SK-N-SH treated with all-trans-retinoic acid at 6 μM for 48 hours (cell line): ENCODE results near the gene NGEF.

Experiments used
- ATAC-seq: fragments of 200-7000 bp; cut with Tn5 transposase; 3 replicates; pipeline ENCODE4 v1.9.1; 2020; ENCODE audit warnings: mild to moderate bottlenecking, moderate library complexity
- ARNTL ChIP-seq: fragments of 450-650 bp; formaldehyde crosslinking; IDR thresholded peaks from 2 replicates; pipeline ENCODE4 v1.5.0; 2020; ENCODE audit warnings: low read depth, mild to moderate bottlenecking, moderate library complexity, borderline replicate concordance
- BACH2 ChIP-seq: fragments of 250-450 bp; sonication (Bioruptor Pico); IDR thresholded peaks from 2 replicates; pipeline ENCODE4 v1.9.0; 2021; ENCODE audit warnings: mild to moderate bottlenecking, borderline replicate concordance
- CREB5 ChIP-seq: fragments of 250-450 bp; sonication (Bioruptor Pico); IDR thresholded peaks from 2 replicates; pipeline ENCODE4 v1.5.1; 2020; ENCODE audit warnings: low read depth, mild to moderate bottlenecking, moderate library complexity
- CSDC2 ChIP-seq: fragments of 250-450 bp; sonication (Bioruptor Pico); IDR thresholded peaks from 2 replicates; pipeline ENCODE4 v1.5.0; 2020; ENCODE audit warnings: mild to moderate bottlenecking, moderate library complexity
- CSRNP3 ChIP-seq: fragments of 250-450 bp; sonication (Bioruptor Pico); IDR thresholded peaks from 2 replicates; pipeline ENCODE4 v1.5.1; 2021; ENCODE audit warnings: mild to moderate bottlenecking, moderate library complexity
- ESRRG ChIP-seq: fragments of 250-450 bp; sonication (Bioruptor Pico); IDR thresholded peaks from 2 replicates; pipeline ENCODE4 v1.6.1; 2021; ENCODE audit warnings: mild to moderate bottlenecking
- GLIS3 ChIP-seq: fragments of 250-450 bp; sonication (Bioruptor Pico); IDR thresholded peaks from 2 replicates; pipeline ENCODE4 v1.5.0; 2020; ENCODE audit warnings: mild to moderate bottlenecking, moderate library complexity
- ISL1 ChIP-seq: fragments of 250-450 bp; sonication (Bioruptor Pico); IDR thresholded peaks from 2 replicates; pipeline ENCODE4 v2.1.2; 2022; ENCODE audit warnings: mild to moderate bottlenecking, moderate library complexity
- OSR1 ChIP-seq: fragments of 250-450 bp; sonication (Bioruptor Pico); IDR thresholded peaks from 2 replicates; pipeline ENCODE4 v1.8.0; 2022; ENCODE audit warnings: moderate library complexity, mild to moderate bottlenecking, inconsistent platforms
- POU6F1 ChIP-seq: fragments of 250-450 bp; sonication (Bioruptor Pico); IDR thresholded peaks from 2 replicates; pipeline ENCODE4 v1.8.0; 2021; ENCODE audit warnings: low read depth, mild to moderate bottlenecking, moderate library complexity, borderline replicate concordance
- PPARA ChIP-seq: fragments of 250-450 bp; sonication (Bioruptor Pico); IDR thresholded peaks from 2 replicates; pipeline ENCODE4 v1.5.0; 2020; ENCODE audit warnings: mild to moderate bottlenecking, borderline replicate concordance
- RARB ChIP-seq: fragments of 250-450 bp; sonication (Bioruptor Pico); IDR thresholded peaks from 2 replicates; pipeline ENCODE4 v1.8.0; 2021; ENCODE audit warnings: mild to moderate bottlenecking, moderate library complexity
- SNAI2 ChIP-seq: fragments of 250-450 bp; sonication (Bioruptor Pico); IDR thresholded peaks from 2 replicates; pipeline ENCODE4 v1.5.0; 2020; ENCODE audit warnings: mild to moderate bottlenecking, moderate library complexity
- TOX ChIP-seq: fragments of 250-450 bp; sonication (Bioruptor Pico); IDR thresholded peaks from 2 replicates; pipeline ENCODE4 v1.8.0; 2021; ENCODE audit warnings: mild to moderate bottlenecking, moderate library complexity, borderline replicate concordance
- TSHZ2 ChIP-seq: fragments of 250-450 bp; sonication (Bioruptor Pico); IDR thresholded peaks from 2 replicates; pipeline ENCODE4 v1.5.0; 2020; ENCODE audit warnings: mild to moderate bottlenecking, moderate library complexity
- ZFP3 ChIP-seq: fragments of 250-450 bp; sonication (Bioruptor Pico); IDR thresholded peaks from 2 replicates; pipeline ENCODE4 v1.5.0; 2020; ENCODE audit warnings: mild to moderate bottlenecking, moderate library complexity
- ZNF565 ChIP-seq: fragments of 450-650 bp; formaldehyde crosslinking; conservative IDR thresholded peaks from 2 replicates; pipeline ENCODE4 v1.5.0; 2020; ENCODE audit warnings: low read depth, mild to moderate bottlenecking, moderate library complexity
- ZNF70 ChIP-seq: fragments of 450-650 bp; formaldehyde crosslinking; IDR thresholded peaks from 2 replicates; pipeline ENCODE4 v1.5.0; 2020; ENCODE audit warnings: mild to moderate bottlenecking, moderate library complexity
- ZNF8 ChIP-seq: fragments of 450-650 bp; formaldehyde crosslinking; IDR thresholded peaks from 2 replicates; pipeline ENCODE4 v1.5.0; 2020; ENCODE audit warnings: mild to moderate bottlenecking, moderate library complexity

NGEF gene

GRCh38 chr2:233034091-233034882 is 21.2 kb upstream of the NGEF start:
- ATAC-seq: no peak
- TF ChIP-seq ZNF565 (CRISPR knock-in tag) (no peak), TSHZ2 (CRISPR knock-in tag) (no peak), ARNTL (no peak), RARB (CRISPR knock-in tag) (no peak), ZFP3 (CRISPR knock-in tag) (no peak), CREB5 (no peak), PPARA (CRISPR knock-in tag) (no peak), ESRRG (CRISPR knock-in tag) (no peak), ZNF8 (CRISPR knock-in tag) (no peak), CSDC2 (CRISPR knock-in tag) (no peak), ZNF70 (CRISPR knock-in tag) (no peak), ISL1 (no peak), TOX (CRISPR knock-in tag) (no peak), POU6F1 (CRISPR knock-in tag) (no peak), GLIS3 (CRISPR knock-in tag) (no peak), SNAI2 (CRISPR knock-in tag) (no peak), OSR1 (no peak), CSRNP3 (no peak)

GRCh38 chr2:233033672-233034071 is 20.6 kb upstream of the NGEF start:
- no peak for TF ChIP-seq TOX (CRISPR knock-in tag)
- no peak for TF ChIP-seq ISL1
- no peak for TF ChIP-seq CREB5
- no peak for TF ChIP-seq BACH2 (CRISPR knock-in tag)
- no peak for ATAC-seq

- no peak for TF ChIP-seq ZNF70 (CRISPR knock-in tag)
- ATAC-seq: no peak
Observed at GRCh38 chr2:233032551-233033320, 19.7 kb upstream of the NGEF start, which contains the start of gene NEU2. Gene NEU2 (plus strand): TSS chr2:233032672. CDS start chr2:233032672, 0 bp downstream.
